Ovary (tissue), 3 donors: ENCODE data around the gene MTSS2.

Experiments used
- CTCF ChIP-seq, 3 donors: fragments of 450-650 bp in 2 of 3; fragments of 200-600 bp in 1 of 3; IDR thresholded peaks; one replicate each; pipeline versions ENCODE4 v1.5.1 to v1.8.0; 2016 to 2022; ENCODE audit warnings: antibody characterized with exemption in 3 of 3, mild to moderate bottlenecking in 1 of 3
- EP300 ChIP-seq: sonication (generic); formaldehyde crosslinking; IDR thresholded peaks from one replicate; pipeline ENCODE4 v1.6.1; 2017; ENCODE audit warnings: antibody characterized with exemption
- POLR2A ChIP-seq: fragments of 450-650 bp; IDR thresholded peaks from one replicate; pipeline ENCODE4 v1.6.1; 2017; ENCODE audit warnings: antibody characterized with exemption, mild to moderate bottlenecking, moderate library complexity
- donor health status: DM: no; HTN: no; CAD: no.

- TF ChIP-seq CTCF (IDR thresholded peaks at IDR 0.05) (no peak), POLR2A (no peak), EP300 (no peak)
Observed at GRCh38 chr16:70701036-70701435, 15.2 kb upstream of the MTSS2 start.
